ENCODE data around the gene ZHX3.

DNA sequence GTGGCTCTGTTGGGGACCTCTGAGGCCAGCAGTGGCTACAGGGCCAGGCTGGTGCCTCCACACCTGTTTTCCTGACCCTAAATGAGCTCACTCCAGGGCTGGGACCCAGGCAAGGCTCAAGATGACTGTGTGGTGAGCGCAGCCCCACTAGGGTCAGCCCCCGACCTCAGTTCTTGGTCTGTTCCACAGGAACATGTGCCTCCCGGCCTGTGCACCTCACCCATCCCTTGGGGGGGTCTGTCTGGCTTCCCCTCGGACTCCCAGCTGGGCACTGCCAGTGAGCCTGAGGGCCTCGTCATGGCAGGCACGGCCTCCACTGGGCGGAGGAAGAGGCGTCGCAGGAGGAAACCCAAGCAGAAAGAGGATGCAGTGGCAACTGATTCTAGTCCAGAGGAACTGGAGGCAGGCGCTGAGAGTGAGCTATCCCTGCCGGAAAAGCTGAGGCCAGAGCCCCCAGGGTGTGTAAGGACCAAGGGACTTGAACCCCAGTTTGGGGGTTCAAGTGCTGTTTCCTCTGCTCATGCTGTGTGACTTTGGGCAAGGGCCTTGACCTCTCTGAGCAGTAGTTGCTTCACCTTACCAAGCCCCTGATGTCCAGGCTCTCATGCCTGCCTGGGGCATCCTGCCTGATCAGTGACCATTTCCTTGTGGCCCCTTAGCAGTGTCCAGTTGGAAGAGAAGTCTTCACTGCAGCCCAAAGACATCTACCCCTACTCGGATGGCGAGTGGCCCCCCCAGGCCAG lies 31.1 kb upstream of the ZHX3 start:
- TF ChIP-seq, protein P1, sequence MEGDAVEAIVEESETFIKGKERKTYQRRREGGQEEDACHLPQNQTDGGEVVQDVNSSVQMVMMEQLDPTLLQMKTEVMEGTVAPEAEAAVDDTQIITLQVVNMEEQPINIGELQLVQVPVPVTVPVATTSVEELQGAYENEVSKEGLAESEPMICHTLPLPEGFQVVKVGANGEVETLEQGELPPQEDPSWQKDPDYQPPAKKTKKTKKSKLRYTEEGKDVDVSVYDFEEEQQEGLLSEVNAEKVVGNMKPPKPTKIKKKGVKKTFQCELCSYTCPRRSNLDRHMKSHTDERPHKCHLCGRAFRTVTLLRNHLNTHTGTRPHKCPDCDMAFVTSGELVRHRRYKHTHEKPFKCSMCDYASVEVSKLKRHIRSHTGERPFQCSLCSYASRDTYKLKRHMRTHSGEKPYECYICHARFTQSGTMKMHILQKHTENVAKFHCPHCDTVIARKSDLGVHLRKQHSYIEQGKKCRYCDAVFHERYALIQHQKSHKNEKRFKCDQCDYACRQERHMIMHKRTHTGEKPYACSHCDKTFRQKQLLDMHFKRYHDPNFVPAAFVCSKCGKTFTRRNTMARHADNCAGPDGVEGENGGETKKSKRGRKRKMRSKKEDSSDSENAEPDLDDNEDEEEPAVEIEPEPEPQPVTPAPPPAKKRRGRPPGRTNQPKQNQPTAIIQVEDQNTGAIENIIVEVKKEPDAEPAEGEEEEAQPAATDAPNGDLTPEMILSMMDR (IDR thresholded peaks at IDR 0.05), result no peak
- TF ChIP-seq EZH2 (IDR thresholded peaks at IDR 0.05; ENCODE audit: borderline replicate concordance, insufficient read depth, low read depth, low read length, poor library complexity, severe bottlenecking), result no peak

All from B cell (primary cell).